ENCODE data around the gene PCDHA6.
"Not testable (repeated sequence)": the region's sequence is repeated elsewhere in the genome, so short reads cannot be mapped to it uniquely, and the experiment has no call there.

The PCDHA6 gene

DNA sequence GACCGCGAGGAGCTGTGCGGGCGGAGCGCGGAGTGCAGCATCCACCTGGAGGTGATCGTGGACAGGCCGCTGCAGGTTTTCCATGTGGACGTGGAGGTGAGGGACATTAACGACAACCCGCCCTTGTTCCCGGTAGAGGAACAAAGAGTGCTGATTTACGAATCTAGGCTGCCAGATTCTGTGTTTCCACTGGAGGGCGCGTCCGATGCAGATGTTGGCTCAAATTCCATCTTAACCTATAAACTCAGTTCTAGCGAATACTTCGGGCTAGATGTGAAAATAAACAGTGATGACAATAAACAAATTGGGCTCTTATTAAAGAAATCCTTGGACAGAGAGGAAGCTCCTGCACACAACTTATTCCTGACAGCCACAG lies 590 bp downstream of the PCDHA6 start:
- DNase-seq (ENCODE audit: extremely low read depth, low read depth), result no peak
- TF ChIP-seq CTCF (IDR thresholded peaks at IDR 0.05; ENCODE audit: low read depth, low read length, missing control alignments), result no peak
- no peak overlapping the region for H3K4me3 ChIP-seq (replicated peaks; ENCODE audit: low read depth, low read length)

DNA sequence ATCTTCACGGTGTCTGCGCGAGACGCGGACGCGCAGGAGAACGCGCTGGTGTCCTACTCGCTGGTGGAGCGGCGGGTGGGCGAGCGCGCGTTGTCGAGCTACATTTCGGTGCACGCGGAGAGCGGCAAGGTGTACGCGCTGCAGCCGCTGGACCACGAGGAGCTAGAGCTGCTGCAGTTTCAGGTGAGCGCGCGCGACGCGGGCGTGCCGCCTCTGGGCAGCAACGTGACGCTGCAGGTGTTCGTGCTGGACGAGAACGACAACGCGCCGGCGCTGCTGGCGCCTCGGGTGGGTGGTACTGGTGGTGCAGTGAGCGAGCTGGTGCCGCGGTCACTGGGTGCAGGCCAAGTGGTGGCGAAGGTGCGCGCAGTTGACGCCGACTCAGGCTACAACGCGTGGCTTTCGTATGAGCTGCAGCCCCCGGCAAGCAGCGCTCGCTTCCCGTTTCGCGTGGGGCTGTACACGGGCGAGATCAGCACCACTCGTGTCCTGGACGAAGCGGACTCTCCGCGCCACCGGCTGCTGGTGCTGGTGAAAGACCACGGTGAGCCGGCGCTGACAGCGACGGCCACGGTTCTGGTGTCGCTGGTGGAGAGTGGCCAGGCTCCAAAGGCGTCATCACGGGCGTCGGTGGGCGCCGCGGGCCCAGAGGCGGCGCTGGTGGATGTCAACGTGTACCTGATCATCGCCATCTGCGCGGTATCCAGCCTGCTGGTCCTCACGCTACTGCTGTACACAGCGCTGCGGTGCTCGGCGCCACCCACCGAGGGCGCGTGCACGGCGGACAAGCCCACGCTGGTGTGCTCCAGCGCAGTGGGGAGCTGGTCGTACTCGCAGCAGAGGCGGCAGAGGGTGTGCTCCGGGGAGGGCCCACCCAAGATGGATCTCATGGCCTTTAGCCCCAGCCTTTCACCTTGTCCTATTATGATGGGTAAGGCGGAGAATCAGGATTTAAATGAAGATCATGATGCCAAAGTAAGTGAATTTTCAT lies 2.0 kb downstream of the PCDHA6 start:
- not testable (repeated sequence) for DNase-seq (ENCODE audit: extremely low read depth, low read depth); H3K4me3 ChIP-seq (replicated peaks; ENCODE audit: low read depth, low read length)

GRCh38 chr5:140833993-140834392 lies 6.2 kb downstream of the PCDHA6 start, which contains the start of gene PCDHA7:
TSS of gene PCDHA7 (plus strand) at chr5:140834269. CDS start at chr5:140834384, 115 bp downstream.
- DNase-seq (ENCODE audit: extremely low read depth, low read depth), result no peak
- no peak for TF ChIP-seq CTCF (IDR thresholded peaks at IDR 0.05; ENCODE audit: low read depth, low read length, missing control alignments)
- no peak within 1 kb of the TSS for H3K4me3 ChIP-seq (replicated peaks; ENCODE audit: low read depth, low read length)

GRCh38 chr5:140834439-140835008 lies 6.8 kb downstream of the PCDHA6 start:
- not testable (repeated sequence) for H3K4me3 ChIP-seq (replicated peaks; ENCODE audit: low read depth, low read length); DNase-seq (ENCODE audit: extremely low read depth, low read depth)

- DNase-seq (ENCODE audit: extremely low read depth, low read depth), result no peak
- H3K4me3 ChIP-seq (replicated peaks; ENCODE audit: low read depth, low read length), result no peak overlapping the region
- TF ChIP-seq CTCF (IDR thresholded peaks at IDR 0.05; ENCODE audit: low read depth, low read length, missing control alignments), result no peak
Observed at GRCh38 chr5:140835622-140836510, 8.1 kb downstream of the PCDHA6 start.

DNA sequence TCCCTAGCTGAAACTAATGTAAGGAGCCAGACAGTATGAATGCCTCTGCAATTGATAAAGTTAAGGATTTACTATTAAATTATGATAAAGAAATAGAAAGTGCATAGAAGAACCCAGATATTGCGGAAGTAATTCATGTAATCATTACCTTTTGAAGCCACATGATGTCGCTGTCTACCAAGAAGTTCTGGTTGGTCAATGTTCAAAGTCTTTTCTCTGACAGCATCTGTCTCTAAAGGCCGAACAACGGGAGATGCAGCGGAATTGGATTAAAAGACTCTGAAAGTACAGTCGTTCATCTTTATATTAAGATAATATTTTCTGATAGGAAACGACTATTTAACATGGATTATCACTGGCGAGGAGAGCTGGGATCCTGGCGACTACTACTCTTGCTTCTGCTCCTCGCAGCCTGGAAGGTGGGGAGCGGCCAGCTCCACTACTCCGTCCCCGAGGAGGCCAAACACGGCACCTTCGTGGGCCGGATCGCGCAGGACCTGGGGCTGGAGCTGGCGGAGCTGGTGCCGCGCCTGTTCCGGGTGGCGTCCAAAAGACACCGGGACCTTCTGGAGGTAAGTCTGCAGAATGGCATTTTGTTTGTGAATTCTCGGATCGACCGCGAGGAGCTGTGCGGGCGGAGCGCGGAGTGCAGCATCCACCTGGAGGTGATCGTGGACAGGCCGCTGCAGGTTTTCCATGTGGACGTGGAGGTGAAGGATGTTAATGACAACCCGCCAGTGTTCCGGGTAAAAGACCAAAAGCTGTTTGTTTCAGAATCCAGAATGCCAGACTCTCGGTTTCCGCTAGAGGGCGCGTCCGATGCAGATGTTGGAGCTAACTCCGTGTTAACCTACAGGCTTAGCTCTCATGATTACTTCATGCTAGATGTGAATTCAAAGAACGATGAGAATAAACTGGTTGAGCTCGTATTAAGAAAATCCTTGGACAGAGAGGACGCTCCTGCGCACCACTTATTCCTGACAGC lies 13.5 kb downstream of the PCDHA6 start, which contains the start of gene PCDHA8:
PCDHA8 (plus strand) TSS at position 210 of the 985 bp plus-strand sequence; CDS start at position 345, 135 bp downstream.
- TF ChIP-seq CTCF (IDR thresholded peaks at IDR 0.05; ENCODE audit: low read depth, low read length, missing control alignments), result peak; percentile 60
- no peak for DNase-seq (ENCODE audit: extremely low read depth, low read depth)
- H3K4me3 ChIP-seq (replicated peaks; ENCODE audit: low read depth, low read length), result no peak within 1 kb of the TSS

Data from HFF-Myc (cell line).